Duodenal mucosa (tissue), 2 donors: Measurements from ENCODE around the gene NDUFS2.
A peak's percentile ranks its signal among the peaks of the same experiment; 100 is the strongest.

Experiments
- H3K27ac ChIP-seq: one replicate; pipeline ENCODE4 v1.7.0; 2013; ENCODE audit warnings: low read depth, low read length
- H3K27me3 ChIP-seq, 2 donors: one replicate each; pipeline ENCODE4 v1.7.0; 2013; ENCODE audit warnings: low read length in 2 of 2, control low read depth in 1 of 2; ENCODE audit not compliant: insufficient read depth in 2 of 2, control insufficient read depth in 1 of 2
- H3K36me3 ChIP-seq, 2 donors: one replicate each; pipeline ENCODE4 v1.7.0; 2013; ENCODE audit warnings: low read length in 2 of 2, control low read depth in 1 of 2; ENCODE audit not compliant: insufficient read depth in 2 of 2, control insufficient read depth in 1 of 2
- H3K4me1 ChIP-seq, 2 donors: one replicate each; pipeline ENCODE4 v1.7.0; 2013; ENCODE audit warnings: low read length in 2 of 2, control low read depth in 1 of 2; ENCODE audit not compliant: insufficient read depth in 2 of 2, control insufficient read depth in 1 of 2
- H3K4me3 ChIP-seq, 2 donors: one replicate each; pipeline ENCODE4 v1.7.0; 2013; ENCODE audit warnings: low read length in 2 of 2, low read depth in 1 of 2
- H3K9ac ChIP-seq, 2 donors: one replicate each; pipeline ENCODE4 v1.7.0; 2013; ENCODE audit warnings: low read length in 2 of 2, low read depth in 1 of 2
- H3K9me3 ChIP-seq, 2 donors: one replicate each; pipeline ENCODE4 v1.7.0; 2013; ENCODE audit warnings: low read length in 2 of 2, control low read depth in 1 of 2; ENCODE audit not compliant: control insufficient read depth in 1 of 2

Gene NDUFS2

GRCh38 chr1:161193561-161194235 lies 8.5 kb upstream of the NDUFS2 start:
- Histone ChIP-seq H3K9me3 (no peaks in the 10 kb centered on the region), H3K4me1 (peaks cover 18 to 30% of the 10 kb centered on the region in 2 donors), H3K27me3 (no peaks in the 10 kb centered on the region), H3K36me3 (no peaks in the 10 kb centered on the region), H3K9ac (no peak overlapping the region), H3K27ac (no peak overlapping the region), H3K4me3 (no peak overlapping the region)

DNA sequence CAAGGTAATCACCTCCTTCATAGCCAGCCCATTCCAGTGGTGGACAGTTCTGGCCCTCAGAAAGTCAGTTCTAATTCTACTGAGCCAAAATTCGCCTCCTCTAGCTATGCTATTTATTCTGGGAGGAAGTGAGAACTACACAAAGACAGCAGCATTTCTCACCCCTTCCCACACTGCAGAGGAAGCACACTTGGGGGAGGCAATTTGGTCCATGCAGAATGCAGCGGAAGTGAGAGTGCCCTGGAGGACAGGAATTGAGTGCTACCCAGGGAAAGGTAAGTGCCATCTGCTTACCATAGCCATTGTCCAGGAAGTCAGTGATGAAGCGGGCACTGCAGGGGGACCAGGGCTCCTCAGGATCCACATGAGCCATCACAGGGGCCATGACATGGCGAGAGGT lies 7.0 kb upstream of the NDUFS2 start:
- no peaks in the 10 kb centered on the region for H3K36me3 ChIP-seq
- H3K27ac ChIP-seq, result no peak overlapping the region
- H3K9ac ChIP-seq, result no peak overlapping the region

GRCh38 chr1:161196111-161196510 lies 6.1 kb upstream of the NDUFS2 start:
- Histone ChIP-seq H3K9ac (no peak overlapping the region), H3K27ac (no peak overlapping the region), H3K27me3 (no peaks in the 10 kb centered on the region), H3K4me3 (no peak overlapping the region), H3K4me1 (peaks cover 41 to 54% of the 10 kb centered on the region in 2 donors), H3K9me3 (no peaks in the 10 kb centered on the region), H3K36me3 (no peaks in the 10 kb centered on the region)

More for the DNA sequence above, 7.0 kb upstream of the NDUFS2 start:
- no peak overlapping the region for H3K4me3 ChIP-seq
- no peaks in the 10 kb centered on the region for H3K9me3 ChIP-seq
- H3K4me1 ChIP-seq, result peaks cover 32 to 45% of the 10 kb centered on the region in 2 donors
- no peaks in the 10 kb centered on the region for H3K27me3 ChIP-seq

DNA sequence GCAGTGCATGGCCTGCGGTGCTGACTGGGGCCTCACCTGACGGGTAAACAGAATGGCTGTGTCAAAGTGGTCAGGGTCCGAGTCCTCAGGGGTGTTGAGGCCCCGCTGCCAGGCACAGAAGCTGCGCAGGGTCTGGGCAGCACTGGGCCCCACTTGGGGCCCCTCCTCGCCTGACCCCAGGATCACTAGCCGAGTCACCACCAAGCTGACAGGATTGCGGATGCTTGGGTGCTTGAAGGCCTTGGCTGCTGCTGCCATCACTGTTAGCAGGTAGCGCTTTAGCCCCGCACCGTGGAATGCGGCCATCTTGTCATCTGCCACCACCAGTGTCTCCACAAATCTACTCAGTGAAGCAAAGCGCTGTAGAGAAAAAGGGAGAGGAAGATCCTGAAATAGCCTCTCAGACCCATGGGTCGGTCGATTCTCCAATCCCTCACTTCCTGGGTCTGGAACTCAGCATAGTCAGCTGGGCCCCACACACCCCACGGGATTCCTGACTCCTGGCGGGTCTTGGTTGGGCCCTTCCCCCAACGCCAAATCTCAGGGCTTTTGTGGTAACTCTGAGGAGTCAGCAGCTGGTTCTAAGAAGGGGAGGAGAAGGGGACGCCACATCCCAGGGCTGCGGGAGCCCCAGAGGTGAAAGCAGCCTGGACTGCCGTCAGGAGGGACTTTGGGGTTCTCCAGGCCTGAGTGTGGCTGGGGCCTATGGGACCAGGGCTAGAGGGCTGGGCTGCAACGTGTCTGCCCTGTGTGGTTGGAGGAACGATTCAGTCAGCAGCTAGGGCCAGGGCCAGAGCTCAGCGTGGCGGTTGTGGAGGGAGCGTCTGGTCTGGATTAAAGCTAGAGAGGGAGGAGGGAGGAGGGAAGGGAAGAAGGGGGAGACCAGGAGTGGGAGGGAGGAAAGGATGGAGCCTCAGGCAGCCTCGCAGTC lies 5.4 kb upstream of the NDUFS2 start:
- H3K27ac ChIP-seq, result peak overlapping the region; percentile 64
- H3K27me3 ChIP-seq, result no peaks in the 10 kb centered on the region
- peak overlapping the region; percentile 32 to 36 for H3K9ac ChIP-seq
- peaks cover 48 to 61% of the 10 kb centered on the region in 2 donors for H3K4me1 ChIP-seq
- H3K9me3 ChIP-seq, result no peaks in the 10 kb centered on the region
- H3K4me3 ChIP-seq, result peak overlapping the region; percentile 31 to 50
- no peaks in the 10 kb centered on the region for H3K36me3 ChIP-seq

- H3K4me1 ChIP-seq, result peaks cover 49 to 62% of the 10 kb centered on the region in 2 donors
- H3K36me3 ChIP-seq, result no peaks in the 10 kb centered on the region
- H3K9me3 ChIP-seq, result no peaks in the 10 kb centered on the region
- H3K4me3 ChIP-seq, result peak overlapping the region; percentile 42 to 50
- peak overlapping the region; percentile 36 to 38 for H3K9ac ChIP-seq
- H3K27ac ChIP-seq, result peak overlapping the region; percentile 64
- no peaks in the 10 kb centered on the region for H3K27me3 ChIP-seq
Measured at GRCh38 chr1:161197560-161198193, 4.5 kb upstream of the NDUFS2 start.

- H3K9ac ChIP-seq, result peak overlapping the region; percentile 36 to 38
- H3K36me3 ChIP-seq, result peaks cover 0 to 1% of the 10 kb centered on the region in 2 donors
- H3K4me3 ChIP-seq, result peak overlapping the region; percentile 42 to 50
- peaks cover 46 to 59% of the 10 kb centered on the region in 2 donors for H3K4me1 ChIP-seq
- H3K9me3 ChIP-seq, result no peaks in the 10 kb centered on the region
- H3K27me3 ChIP-seq, result no peaks in the 10 kb centered on the region
- H3K27ac ChIP-seq, result peak overlapping the region; percentile 65
Measured at GRCh38 chr1:161198194-161198896, 3.8 kb upstream of the NDUFS2 start.

DNA sequence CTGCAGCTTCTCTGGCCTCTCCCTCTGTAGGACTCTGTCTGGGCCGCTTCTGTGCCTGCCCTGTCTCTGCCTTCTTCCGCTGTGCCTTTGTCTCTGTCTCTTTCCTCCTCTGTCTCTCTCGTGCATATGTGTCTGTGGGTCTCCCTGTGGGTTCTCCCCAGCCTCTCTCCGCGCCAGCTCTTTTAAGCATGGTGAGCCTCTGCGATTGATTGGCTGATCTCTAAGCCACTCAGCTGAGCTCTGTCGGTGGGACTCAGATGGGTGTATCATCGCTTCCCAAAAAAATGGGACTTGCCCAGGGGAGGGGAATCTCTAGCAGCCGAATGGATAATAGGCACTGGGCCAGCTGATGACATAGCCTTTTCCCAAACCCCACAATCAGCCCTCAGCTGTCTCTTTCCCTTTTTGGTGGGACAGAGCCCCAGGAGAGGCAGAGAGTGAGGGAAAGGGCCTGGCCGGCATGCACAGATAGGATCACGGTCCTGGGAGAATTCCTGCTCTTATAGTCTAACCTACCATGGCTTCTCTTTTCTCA lies 3.2 kb upstream of the NDUFS2 start, which contains the start of gene ADAMTS4:
Gene ADAMTS4 (minus strand): TSS at position 158 of the 535 bp plus-strand sequence. CDS start 427 bp downstream, outside the sequence.
- Histone ChIP-seq H3K4me1 (peaks cover 52 to 63% of the 10 kb centered on the region in 2 donors), H3K36me3 (peaks cover 4 to 7% of the 10 kb centered on the region in 2 donors), H3K9me3 (no peaks in the 10 kb centered on the region), H3K27ac (peak within 1 kb of the TSS; percentile 97), H3K9ac (peak within 1 kb of the TSS; percentile 38 to 40), H3K27me3 (no peaks in the 10 kb centered on the region), H3K4me3 (peak within 1 kb of the TSS; percentile 42 to 50)

- Histone ChIP-seq H3K27ac (peak overlapping the region; percentile 97), H3K27me3 (no peaks in the 10 kb centered on the region), H3K9me3 (no peaks in the 10 kb centered on the region), H3K4me1 (peaks cover 57 to 63% of the 10 kb centered on the region in 2 donors), H3K36me3 (peaks cover 7 to 11% of the 10 kb centered on the region in 2 donors), H3K4me3 (no peak overlapping the region), H3K9ac (peak overlapping the region in 1 of 2 donors; percentile 40)
Measured at GRCh38 chr1:161199506-161200139, 2.5 kb upstream of the NDUFS2 start.

- Histone ChIP-seq H3K27me3 (no peaks in the 10 kb centered on the region), H3K9ac (peak overlapping the region in 1 of 2 donors; percentile 97), H3K9me3 (no peaks in the 10 kb centered on the region), H3K4me1 (peaks cover 63% of the 10 kb centered on the region in 2 donors), H3K4me3 (no peak overlapping the region), H3K36me3 (peaks cover 11 to 12% of the 10 kb centered on the region in 2 donors), H3K27ac (peak overlapping the region; percentile 97)
Measured at GRCh38 chr1:161200421-161200991, 1.7 kb upstream of the NDUFS2 start.
